IMR-90 (cell line): ENCODE results near the gene HPSE. TPM values are rescaled to one million over a fixed set of nuclear protein-coding genes. Genes with fewer than 3 reads are reported as not detected.

Source experiments
- ATAC-seq: fragments of 200-7000 bp; cut with Tn5 transposase; 2 replicates; pipeline ENCODE4 v1.9.1; 2020; ENCODE audit warnings: low read depth, mild to moderate bottlenecking, moderate library complexity
- BruUV-seq: library from RNA; stranded (reverse); fragments of 400-500 nt; replicated peaks from 2 replicates; lab custom pipeline; 2021; lab: Mats Ljungman, UMichigan
- CTCF ChIA-PET: fragments of 300-600 bp; formaldehyde crosslinking; extraction: SDS; loops from one replicate; lab custom pipeline; 2021; ENCODE audit warnings: antibody characterized with exemption; lab: Yijun Ruan, JAX
- POLR2A ChIA-PET: fragments of 300-600 bp; sonication (Branson Sonifier 250); formaldehyde crosslinking; loops from one replicate; lab custom pipeline; 2022; ENCODE audit warnings: antibody characterized with exemption; ENCODE audit not compliant: unreplicated experiment; lab: Charles Lee
- DNase-seq: peaks from one replicate; pipeline ENCODE4 v3.0.0; 2013
- H2AFZ ChIP-seq: replicated peaks from 2 replicates; pipeline ENCODE3; 2013; ENCODE audit warnings: low read length, mild to moderate bottlenecking; ENCODE audit not compliant: poor library complexity
- H2AK5ac ChIP-seq: 2 replicates; pipeline ENCODE4 v1.6.1; 2013; ENCODE audit warnings: low read depth, low read length, inconsistent platforms
- H2AK9ac ChIP-seq: replicated peaks from 2 replicates; pipeline ENCODE3; 2013; ENCODE audit warnings: mild to moderate bottlenecking, low read depth, low read length, moderate library complexity; ENCODE audit not compliant: poor library complexity
- H2BK120ac ChIP-seq: 2 replicates; pipeline ENCODE4 v1.6.1; 2013; ENCODE audit warnings: low read depth, low read length, inconsistent platforms
- H2BK15ac ChIP-seq: 3 replicates; pipeline ENCODE4 v1.6.1; 2013; ENCODE audit warnings: low read depth, low read length, inconsistent platforms
- H2BK20ac ChIP-seq: 2 replicates; pipeline ENCODE4 v1.6.1; 2013; ENCODE audit warnings: low read depth, mild to moderate bottlenecking, inconsistent platforms, low read length, moderate library complexity
- H2BK5ac ChIP-seq: 2 replicates; pipeline ENCODE4 v1.6.1; 2013; ENCODE audit warnings: mild to moderate bottlenecking, low read depth, low read length, inconsistent platforms; ENCODE audit not compliant: poor library complexity, severe bottlenecking
- H3K14ac ChIP-seq: replicated peaks from 2 replicates; pipeline ENCODE4 v1.6.1; 2013; ENCODE audit warnings: low read depth, low read length, inconsistent platforms
- H3K18ac ChIP-seq: 2 replicates; pipeline ENCODE4 v1.6.1; 2013; ENCODE audit warnings: low read depth, low read length, control low read depth
- H3K23ac ChIP-seq: 2 replicates; pipeline ENCODE4 v1.6.1; 2013; ENCODE audit warnings: low read depth, low read length, inconsistent platforms
- H3K27ac ChIP-seq: 2 replicates; pipeline ENCODE4 v1.5.1; 2013; ENCODE audit warnings: mild to moderate bottlenecking, control low read depth, low read length; ENCODE audit not compliant: insufficient read depth
- H3K27me3 ChIP-seq: 2 replicates; pipeline ENCODE4 v1.6.1; 2013; ENCODE audit warnings: low read length; ENCODE audit not compliant: control insufficient read depth, insufficient read depth
- H3K36me3 ChIP-seq: 2 replicates; pipeline ENCODE4 v1.6.1; 2013; ENCODE audit warnings: low read length, mixed read lengths; ENCODE audit not compliant: control insufficient read depth, insufficient read depth
- H3K4ac ChIP-seq: 2 replicates; pipeline ENCODE4 v1.6.1; 2013; ENCODE audit warnings: low read depth, low read length, inconsistent platforms
- H3K4me1 ChIP-seq: 2 replicates; pipeline ENCODE4 v1.6.1; 2013; ENCODE audit warnings: low read length, mixed read lengths; ENCODE audit not compliant: control insufficient read depth, insufficient read depth
- H3K4me2 ChIP-seq: 2 replicates; pipeline ENCODE4 v1.6.1; 2013; ENCODE audit warnings: low read depth, mild to moderate bottlenecking, control low read depth, low read length, moderate library complexity
- H3K4me3 ChIP-seq: 2 replicates; pipeline ENCODE4 v1.5.1; 2013; ENCODE audit warnings: low read depth, mild to moderate bottlenecking, control low read depth, low read length, moderate library complexity; ENCODE audit not compliant: insufficient read depth
- H3K56ac ChIP-seq: 2 replicates; pipeline ENCODE4 v1.6.1; 2013; ENCODE audit warnings: low read length, inconsistent platforms; ENCODE audit not compliant: insufficient read depth; ENCODE audit errors: extremely low read depth
- H3K79me1 ChIP-seq, 2 experiments: 2 replicates each; pipeline ENCODE4 v1.6.1; 2013; ENCODE audit warnings: low read length in 2 of 2, inconsistent platforms in 1 of 2, low read depth in 1 of 2
- H3K9ac ChIP-seq: 2 replicates; pipeline ENCODE4 v1.6.1; 2013; ENCODE audit warnings: low read depth, low read length, control low read depth
- H3K9me1 ChIP-seq: 2 replicates; pipeline ENCODE4 v1.6.1; 2013; ENCODE audit warnings: low read length, inconsistent platforms; ENCODE audit not compliant: insufficient read depth
- H3K9me3 ChIP-seq: 2 replicates; pipeline ENCODE4 v1.6.1; 2013; ENCODE audit warnings: low read length; ENCODE audit not compliant: control insufficient read depth, insufficient read depth
- H4K20me1 ChIP-seq: 2 replicates; pipeline ENCODE4 v1.6.1; 2013; ENCODE audit warnings: low read length, inconsistent platforms; ENCODE audit not compliant: insufficient read depth
- H4K5ac ChIP-seq: 2 replicates; pipeline ENCODE4 v1.6.1; 2013; ENCODE audit warnings: mild to moderate bottlenecking, low read depth, low read length, control low read depth
- H4K8ac ChIP-seq, 2 experiments: 2 replicates each; pipeline ENCODE4 v1.6.1; 2013; ENCODE audit warnings: low read depth in 2 of 2, low read length in 2 of 2, control low read depth in 1 of 2, inconsistent platforms in 1 of 2
- H4K91ac ChIP-seq: 2 replicates; pipeline ENCODE4 v1.6.1; 2013; ENCODE audit warnings: low read depth, low read length, inconsistent platforms; ENCODE audit not compliant: insufficient read depth
- BHLHE40 ChIP-seq: fragments of 150-350 bp; IDR thresholded peaks from 2 replicates; pipeline ENCODE4 v1.6.1; 2016; ENCODE audit warnings: mild to moderate bottlenecking, low read depth, low read length
- CEBPB ChIP-seq: IDR thresholded peaks from 2 replicates; pipeline ENCODE4 v1.6.1; 2012; ENCODE audit warnings: low read depth, low read length, improper control_type of control experiment
- CHD1 ChIP-seq: IDR thresholded peaks from 2 replicates; pipeline ENCODE4 v1.6.1; 2012; ENCODE audit warnings: low read depth, low read length, improper control_type of control experiment
- FOS ChIP-seq: fragments of 150-350 bp; IDR thresholded peaks from 2 replicates; pipeline ENCODE4 v1.6.1; 2016; ENCODE audit warnings: low read depth, low read length
- MAFK ChIP-seq: IDR thresholded peaks from 2 replicates; pipeline ENCODE4 v1.6.1; 2012; ENCODE audit warnings: low read depth, low read length, improper control_type of control experiment
- MAZ ChIP-seq: IDR thresholded peaks from 2 replicates; pipeline ENCODE4 v1.6.1; 2012; ENCODE audit warnings: low read depth, mild to moderate bottlenecking, low read length, improper control_type of control experiment, moderate library complexity, borderline replicate concordance
- MXI1 ChIP-seq: IDR thresholded peaks from 2 replicates; pipeline ENCODE4 v1.6.1; 2012; ENCODE audit warnings: low read depth, mild to moderate bottlenecking, low read length, moderate library complexity, borderline replicate concordance
- NFE2L2 ChIP-seq: fragments of 150-350 bp; IDR thresholded peaks from 2 replicates; pipeline ENCODE4 v1.6.1; 2016; ENCODE audit warnings: low read depth, mild to moderate bottlenecking, low read length
- POLR2A ChIP-seq: IDR thresholded peaks from 2 replicates; pipeline ENCODE4 v1.6.1; 2012; ENCODE audit warnings: mild to moderate bottlenecking, low read depth, low read length
- RAD21 ChIP-seq: IDR thresholded peaks from 2 replicates; pipeline ENCODE4 v1.6.1; 2012; ENCODE audit warnings: low read length, improper control_type of control experiment
- RCOR1 ChIP-seq: IDR thresholded peaks from 2 replicates; pipeline ENCODE4 v1.6.1; 2012; ENCODE audit warnings: mild to moderate bottlenecking, low read length, improper control_type of control experiment; ENCODE audit not compliant: insufficient replicate concordance
- RFX5 ChIP-seq: IDR thresholded peaks from 2 replicates; pipeline ENCODE4 v1.8.0; 2012; ENCODE audit warnings: low read depth, mild to moderate bottlenecking, low read length, moderate library complexity
- SMC3 ChIP-seq: fragments of 150-350 bp; IDR thresholded peaks from 2 replicates; pipeline ENCODE4 v1.6.1; 2016; ENCODE audit warnings: low read depth, mild to moderate bottlenecking, antibody characterized with exemption, low read length, moderate library complexity
- WGBS, 2 experiments: methylation state at CpG; one replicate each; pipeline versions ENCODE4 v1.1.5 to v1.1.7; 2013; ENCODE audit warnings: missing lambda C conversion rate in 2 of 2; ENCODE audit not compliant: insufficient read length in 1 of 2; ENCODE audit errors: extremely low coverage in 2 of 2; 5-methylcytosine and 5-hydroxymethylcytosine counted together
- dilution Hi-C: fragments of 300-500 bp; cut with HindIII; formaldehyde crosslinking; loops from one replicate; pipeline ENCODE4 v1.14.3; 2018; ENCODE audit warnings: low sequenced_read_pairs; ENCODE audit not compliant: unreplicated experiment
- in situ Hi-C: fragments of 300-500 bp; cut with MboI; formaldehyde crosslinking; loops from 3 replicates; pipeline ENCODE4 v1.14.3; 2019; ENCODE audit warnings: low sequenced_read_pairs, inconsistent platforms, mixed read lengths
- intact Hi-C: fragments of 100-400 bp; cut with micrococcal nuclease; formaldehyde crosslinking; loops from 2 replicates; pipeline ENCODE4 v1.10.0; 2022
- polyA plus RNA-seq, 3 experiments: library from polyadenylated mRNA; depleted of rRNA; stranded (reverse); fragments of >200 nt; gene quantifications; 2 replicates each; pipeline ENCODE4 v1.2.3, GENCODE V29; 2012; ENCODE audit warnings: low replicate concordance in 1 of 3
- total RNA-seq: library from RNA; depleted of rRNA; stranded (reverse); fragments of >200 nt; gene quantifications from 2 replicates; pipeline ENCODE4 v1.2.3, GENCODE V29; 2012
- TF ChIP-seq, protein P1 (sequence below): fragments of 150-350 bp; IDR thresholded peaks from 2 replicates; pipeline ENCODE4 v1.6.1; 2017; ENCODE audit warnings: mild to moderate bottlenecking, antibody characterized with exemption, low read length, low read depth
- TF ChIP-seq, protein P2 (sequence below): conservative IDR thresholded peaks from 2 replicates; pipeline ENCODE4 v1.5.1; 2012; ENCODE audit warnings: mild to moderate bottlenecking, low read depth, low read length, improper control_type of control experiment
- TF ChIP-seq, protein P3 (sequence below): fragments of 150-350 bp; IDR thresholded peaks from 2 replicates; pipeline ENCODE4 v1.6.1; 2016; ENCODE audit warnings: low read depth, mild to moderate bottlenecking, low read length, moderate library complexity, borderline replicate concordance

The HPSE gene
- total and polyA plus RNA-seq, 2 of the 4 experiments (the other 2 are of a cell fraction): under 0.01 to 0.09 TPM

DNA sequence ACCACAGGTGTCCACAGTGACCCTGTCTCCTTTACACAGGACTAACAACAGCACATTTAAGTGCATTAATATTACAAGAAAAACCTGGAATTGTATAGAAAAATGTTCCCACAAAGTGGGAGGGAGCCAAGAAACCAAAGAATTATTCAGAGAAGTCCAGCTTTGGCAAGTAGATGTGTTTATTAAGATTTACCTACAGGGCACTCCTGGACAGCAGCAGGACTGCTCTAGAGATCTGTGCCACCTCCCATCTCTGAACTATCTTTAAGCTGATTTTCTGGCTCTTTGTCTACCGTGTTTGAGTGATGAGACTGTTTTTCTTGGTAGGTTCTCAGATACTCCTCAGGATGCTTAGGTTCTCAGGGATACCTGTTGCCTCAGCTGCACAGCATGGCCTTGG lies 38.3 kb upstream of the HPSE start:
- BruUV-seq: no TSS peak
- Histone ChIP-seq H2AFZ (no peak overlapping the region), H4K20me1 (no peaks in the 10 kb centered on the region), H3K4me3 (no peak overlapping the region), H4K5ac (no peak overlapping the region), H3K79me1 (no peaks in the 10 kb centered on the region), H4K8ac (no peak overlapping the region), H3K9me3 (no peaks in the 10 kb centered on the region), H3K4me1 (no peaks in the 10 kb centered on the region), H3K14ac (no peak overlapping the region), H3K27ac (no peak overlapping the region), H3K36me3 (no peaks in the 10 kb centered on the region), H2BK15ac (no peak overlapping the region), H2AK5ac (no peak overlapping the region), H4K91ac (no peak overlapping the region), H2BK5ac (no peak overlapping the region), H3K27me3 (peaks cover 7% of the 10 kb centered on the region), H3K4me2 (no peak overlapping the region), H3K9ac (no peak overlapping the region), H2BK20ac (no peak overlapping the region), H3K56ac (no peak overlapping the region), H3K9me1 (no peaks in the 10 kb centered on the region), H2BK120ac (no peak overlapping the region), H2AK9ac (no peak overlapping the region), H3K23ac (no peak overlapping the region), H3K18ac (no peak overlapping the region), H3K4ac (no peak overlapping the region)
- no CpG with 5 or more reads among the region's 1 CpG for WGBS, 2 experiments
- DNase-seq (no peak), ATAC-seq (no peak)
- dilution Hi-C loops: no loop called here
- in situ Hi-C loops: no loop called here
- intact Hi-C loops: no loop called here
- ChIA-PET POLR2A (no interaction called here), CTCF (interaction anchor here (1.3 to 1.4 kb wide), 2 partner anchors 11 to 18 kb away, joined by 4 read pairs; no protein-coding TSS in a partner anchor)
- TF ChIP-seq MXI1: no peak
- no peak for TF ChIP-seq BHLHE40
- TF ChIP-seq, protein P1, sequence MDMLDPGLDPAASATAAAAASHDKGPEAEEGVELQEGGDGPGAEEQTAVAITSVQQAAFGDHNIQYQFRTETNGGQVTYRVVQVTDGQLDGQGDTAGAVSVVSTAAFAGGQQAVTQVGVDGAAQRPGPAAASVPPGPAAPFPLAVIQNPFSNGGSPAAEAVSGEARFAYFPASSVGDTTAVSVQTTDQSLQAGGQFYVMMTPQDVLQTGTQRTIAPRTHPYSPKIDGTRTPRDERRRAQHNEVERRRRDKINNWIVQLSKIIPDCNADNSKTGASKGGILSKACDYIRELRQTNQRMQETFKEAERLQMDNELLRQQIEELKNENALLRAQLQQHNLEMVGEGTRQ: no peak
- no peak for TF ChIP-seq RAD21
- TF ChIP-seq RFX5: no peak
- TF ChIP-seq POLR2A: no peak
- TF ChIP-seq FOS: no peak
- TF ChIP-seq, protein P2, sequence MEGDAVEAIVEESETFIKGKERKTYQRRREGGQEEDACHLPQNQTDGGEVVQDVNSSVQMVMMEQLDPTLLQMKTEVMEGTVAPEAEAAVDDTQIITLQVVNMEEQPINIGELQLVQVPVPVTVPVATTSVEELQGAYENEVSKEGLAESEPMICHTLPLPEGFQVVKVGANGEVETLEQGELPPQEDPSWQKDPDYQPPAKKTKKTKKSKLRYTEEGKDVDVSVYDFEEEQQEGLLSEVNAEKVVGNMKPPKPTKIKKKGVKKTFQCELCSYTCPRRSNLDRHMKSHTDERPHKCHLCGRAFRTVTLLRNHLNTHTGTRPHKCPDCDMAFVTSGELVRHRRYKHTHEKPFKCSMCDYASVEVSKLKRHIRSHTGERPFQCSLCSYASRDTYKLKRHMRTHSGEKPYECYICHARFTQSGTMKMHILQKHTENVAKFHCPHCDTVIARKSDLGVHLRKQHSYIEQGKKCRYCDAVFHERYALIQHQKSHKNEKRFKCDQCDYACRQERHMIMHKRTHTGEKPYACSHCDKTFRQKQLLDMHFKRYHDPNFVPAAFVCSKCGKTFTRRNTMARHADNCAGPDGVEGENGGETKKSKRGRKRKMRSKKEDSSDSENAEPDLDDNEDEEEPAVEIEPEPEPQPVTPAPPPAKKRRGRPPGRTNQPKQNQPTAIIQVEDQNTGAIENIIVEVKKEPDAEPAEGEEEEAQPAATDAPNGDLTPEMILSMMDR: no peak
- TF ChIP-seq, protein P3, sequence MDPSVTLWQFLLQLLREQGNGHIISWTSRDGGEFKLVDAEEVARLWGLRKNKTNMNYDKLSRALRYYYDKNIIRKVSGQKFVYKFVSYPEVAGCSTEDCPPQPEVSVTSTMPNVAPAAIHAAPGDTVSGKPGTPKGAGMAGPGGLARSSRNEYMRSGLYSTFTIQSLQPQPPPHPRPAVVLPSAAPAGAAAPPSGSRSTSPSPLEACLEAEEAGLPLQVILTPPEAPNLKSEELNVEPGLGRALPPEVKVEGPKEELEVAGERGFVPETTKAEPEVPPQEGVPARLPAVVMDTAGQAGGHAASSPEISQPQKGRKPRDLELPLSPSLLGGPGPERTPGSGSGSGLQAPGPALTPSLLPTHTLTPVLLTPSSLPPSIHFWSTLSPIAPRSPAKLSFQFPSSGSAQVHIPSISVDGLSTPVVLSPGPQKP: no peak
- no peak for TF ChIP-seq RCOR1
- TF ChIP-seq MAZ: no peak
- no peak for TF ChIP-seq NFE2L2
- no peak for TF ChIP-seq SMC3
- no peak for TF ChIP-seq CEBPB
- TF ChIP-seq CHD1: no peak
- no peak for TF ChIP-seq MAFK
